GM13976 (cell line): Measurements from ENCODE around the gene TRPV5.

Source experiments
- DNase-seq: peaks from one replicate; pipeline ENCODE4 v3.0.0; 2012; ENCODE audit warnings: low spot score
- CTCF ChIP-seq: IDR thresholded peaks from 2 replicates; pipeline ENCODE4 v1.5.1; 2012; ENCODE audit warnings: borderline replicate concordance, mild to moderate bottlenecking; ENCODE audit not compliant: insufficient read depth; ENCODE audit errors: extremely low read depth, missing control alignments, control extremely low read depth
- in situ Hi-C: fragments of 300-500 bp; cut with MboI; formaldehyde crosslinking; loops from one replicate; pipeline ENCODE4 v1.12.0; 2022; ENCODE audit warnings: low sequenced_read_pairs, mixed read lengths, inconsistent platforms; ENCODE audit not compliant: unreplicated experiment

TRPV5 gene

GRCh38 chr7:142874837-142875236 is 58.7 kb downstream of the TRPV5 start:
- in situ Hi-C loops = loop anchor here (10.0 kb wide), 1 partner anchor 130 kb away; no protein-coding TSS in a partner anchor
- no peak for TF ChIP-seq CTCF
- DNase-seq = no peak

GRCh38 chr7:142874409-142874808 is 59.1 kb downstream of the TRPV5 start:
- in situ Hi-C loops = loop anchor here (10.0 kb wide), 1 partner anchor 130 kb away; no protein-coding TSS in a partner anchor
- DNase-seq = no peak
- TF ChIP-seq CTCF = no peak

- no peak for TF ChIP-seq CTCF
- in situ Hi-C loops = loop anchor here (10.0 kb wide), 1 partner anchor 131 kb away; no protein-coding TSS in a partner anchor
- DNase-seq = no peak
Measured at GRCh38 chr7:142873871-142874270, 59.7 kb downstream of the TRPV5 start.

- in situ Hi-C loops = loop anchor here (10.0 kb wide), 1 partner anchor 131 kb away; no protein-coding TSS in a partner anchor
- no peak for TF ChIP-seq CTCF
- DNase-seq = peak; percentile 72
Measured at GRCh38 chr7:142873281-142873784, 60.2 kb downstream of the TRPV5 start.

- DNase-seq = no peak
- in situ Hi-C loops = loop anchor here (10.0 kb wide), 1 partner anchor 133 kb away; no protein-coding TSS in a partner anchor
- no peak for TF ChIP-seq CTCF
Measured at GRCh38 chr7:142872106-142872675, 61.4 kb downstream of the TRPV5 start.

- in situ Hi-C loops = loop anchor here (10.0 kb wide), 1 partner anchor 133 kb away; no protein-coding TSS in a partner anchor
- TF ChIP-seq CTCF = no peak
- DNase-seq = no peak
Measured at GRCh38 chr7:142871260-142872105, 62.1 kb downstream of the TRPV5 start.
